ENCODE data around the gene DNAH2.

DNA sequence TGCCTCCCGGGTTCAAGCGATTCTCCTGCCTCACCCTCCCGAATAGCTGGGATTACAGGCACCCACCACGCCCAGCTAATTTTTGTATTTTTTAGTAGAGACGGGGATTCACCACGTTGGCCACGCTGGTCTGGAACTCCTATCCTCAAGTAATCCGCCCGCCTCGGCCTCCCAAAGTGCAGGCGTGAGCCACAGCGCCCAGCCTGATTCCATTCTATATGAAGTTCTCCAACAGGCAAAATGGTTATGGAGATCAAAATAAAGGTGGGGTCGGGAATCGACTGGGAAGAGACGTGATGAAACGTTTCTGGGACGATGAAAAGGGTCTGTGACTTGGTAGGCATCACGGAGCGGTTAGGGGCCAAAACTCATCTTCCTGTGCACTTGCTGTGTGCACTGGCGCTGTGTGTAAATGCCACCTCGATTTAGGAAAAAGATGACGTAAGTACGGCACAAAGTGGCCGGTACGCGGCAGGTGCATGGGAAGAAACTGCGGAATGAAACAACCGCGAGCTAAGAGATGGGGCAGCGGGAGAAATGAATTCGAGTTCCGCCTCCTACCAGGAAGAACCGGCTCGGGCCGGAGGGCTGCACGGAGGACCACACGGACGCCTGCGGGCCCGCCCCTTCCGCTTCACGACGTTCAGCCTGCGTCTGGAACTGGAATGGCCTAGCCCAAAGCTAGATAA lies 31.9 kb upstream of the DNAH2 start:
- TF ChIP-seq POLR2A (IDR thresholded peaks at IDR 0.05; ENCODE audit: low read depth, low read length) (no peak), CTCF (conservative IDR thresholded peaks at IDR 0.05; ENCODE audit: low read depth, low read length) (no peak), MXI1 (IDR thresholded peaks at IDR 0.05; ENCODE audit: borderline replicate concordance, low read depth, low read length) (peak; percentile 75; the same call in 1 of the 2 replicates), MAFK (IDR thresholded peaks at IDR 0.05; ENCODE audit: low read depth, low read length) (no peak)
